Peyer's patch (tissue), 4 donors: ENCODE results near the gene CRABP2.

Experiments
- POLR2A ChIP-seq, 2 donors: fragments of 450-650 bp; IDR thresholded peaks; one replicate each; pipeline ENCODE4 v1.5.1; 2017; ENCODE audit warnings: antibody characterized with exemption in 2 of 2, mild to moderate bottlenecking in 2 of 2, moderate library complexity in 2 of 2
- TF ChIP-seq, protein P1 (sequence below), 6 experiments: fragments of 450-650 bp in 4 of 6; fragments of 200-600 bp in 2 of 6; sonication (generic) in 1 of 6; IDR thresholded peaks; one replicate each; pipeline ENCODE4 v1.5.1; 2017 to 2019; ENCODE audit warnings: antibody characterized with exemption in 6 of 6, mild to moderate bottlenecking in 3 of 6, moderate library complexity in 1 of 6

DNA sequence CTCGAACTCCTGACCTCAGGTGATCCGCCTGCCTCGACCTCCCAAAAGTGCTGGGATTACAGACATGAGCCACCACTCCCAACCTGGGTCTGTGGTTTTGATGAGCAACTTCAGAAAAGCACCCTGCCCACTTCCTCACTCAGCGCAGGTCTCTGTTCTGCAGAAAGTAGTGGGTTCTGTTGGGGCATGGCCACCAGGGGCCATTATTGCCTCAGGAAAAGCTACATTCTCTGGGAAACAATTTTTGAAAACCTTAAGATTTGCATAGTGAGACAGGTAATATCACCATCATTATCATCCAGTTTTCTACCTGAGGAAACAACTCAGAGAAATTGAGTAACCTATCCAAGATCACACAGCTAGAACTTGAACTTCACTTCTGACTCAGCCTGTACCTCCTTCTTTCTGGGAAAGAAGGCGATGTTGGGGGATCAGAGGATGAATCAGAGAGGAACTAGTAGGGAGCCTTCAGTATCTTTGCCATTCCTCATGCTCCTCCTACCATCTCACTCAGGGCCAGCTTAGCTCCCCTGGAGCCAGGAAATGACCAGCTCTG lies 21.1 kb downstream of the CRABP2 start:
- TF ChIP-seq, protein P1, sequence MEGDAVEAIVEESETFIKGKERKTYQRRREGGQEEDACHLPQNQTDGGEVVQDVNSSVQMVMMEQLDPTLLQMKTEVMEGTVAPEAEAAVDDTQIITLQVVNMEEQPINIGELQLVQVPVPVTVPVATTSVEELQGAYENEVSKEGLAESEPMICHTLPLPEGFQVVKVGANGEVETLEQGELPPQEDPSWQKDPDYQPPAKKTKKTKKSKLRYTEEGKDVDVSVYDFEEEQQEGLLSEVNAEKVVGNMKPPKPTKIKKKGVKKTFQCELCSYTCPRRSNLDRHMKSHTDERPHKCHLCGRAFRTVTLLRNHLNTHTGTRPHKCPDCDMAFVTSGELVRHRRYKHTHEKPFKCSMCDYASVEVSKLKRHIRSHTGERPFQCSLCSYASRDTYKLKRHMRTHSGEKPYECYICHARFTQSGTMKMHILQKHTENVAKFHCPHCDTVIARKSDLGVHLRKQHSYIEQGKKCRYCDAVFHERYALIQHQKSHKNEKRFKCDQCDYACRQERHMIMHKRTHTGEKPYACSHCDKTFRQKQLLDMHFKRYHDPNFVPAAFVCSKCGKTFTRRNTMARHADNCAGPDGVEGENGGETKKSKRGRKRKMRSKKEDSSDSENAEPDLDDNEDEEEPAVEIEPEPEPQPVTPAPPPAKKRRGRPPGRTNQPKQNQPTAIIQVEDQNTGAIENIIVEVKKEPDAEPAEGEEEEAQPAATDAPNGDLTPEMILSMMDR (IDR thresholded peaks at IDR 0.05), result no peak
- TF ChIP-seq POLR2A (IDR thresholded peaks at IDR 0.05), result no peak
